ENCODE results near the gene PTGFRN. TPM values are rescaled to one million over a fixed set of nuclear protein-coding genes. Genes with fewer than 3 reads are reported as not detected.

The PTGFRN gene
- total RNA-seq, 1 donor from 2014 or later, result 113 TPM

DNA sequence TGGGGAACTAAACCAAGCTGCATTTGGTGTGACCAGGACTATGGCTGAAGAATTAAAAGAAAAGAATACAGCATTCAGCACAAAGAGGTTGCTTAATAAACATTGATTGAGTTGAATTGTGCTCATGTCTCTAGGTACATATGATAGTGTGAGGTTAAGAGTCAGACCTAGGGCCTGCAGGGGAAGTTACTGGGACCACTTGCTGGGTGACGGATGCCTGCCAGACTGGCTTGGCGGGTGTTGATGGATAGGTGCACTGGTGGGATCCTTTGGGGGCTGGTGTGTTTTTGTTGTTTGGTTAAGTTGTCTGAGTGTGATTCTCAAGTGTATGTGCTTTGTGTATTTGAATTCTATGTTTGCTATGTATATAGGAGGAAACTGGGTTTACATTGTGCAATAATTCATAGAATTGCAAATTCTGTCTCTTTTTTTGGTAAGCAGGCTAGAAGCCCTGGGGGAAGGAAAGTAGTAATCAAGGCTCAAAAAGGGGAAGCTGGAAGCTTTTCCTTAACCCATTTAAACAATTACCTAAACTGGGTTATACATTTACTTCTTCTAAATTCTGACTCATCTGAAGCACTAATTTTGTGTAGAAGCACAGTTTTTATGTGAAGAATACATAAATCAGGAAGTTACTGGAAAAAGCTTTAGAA is 93.6 kb downstream of the PTGFRN start:
- DNase-seq, result no peak

DNA sequence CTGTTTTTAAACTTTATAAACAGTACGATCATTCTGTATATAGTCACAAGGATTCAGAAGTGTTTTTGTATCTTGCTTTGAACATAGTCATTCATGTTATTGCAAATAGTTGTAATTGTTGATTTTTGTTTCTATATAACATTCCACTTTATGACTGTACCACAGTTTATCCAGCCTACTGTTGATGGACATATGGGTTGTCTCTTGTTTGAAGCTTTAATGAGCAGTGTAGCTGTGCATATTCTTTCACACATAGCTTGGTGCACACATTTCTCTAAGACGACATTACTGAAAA is 98.0 kb downstream of the PTGFRN start:
- DNase-seq, result no peak

DNA sequence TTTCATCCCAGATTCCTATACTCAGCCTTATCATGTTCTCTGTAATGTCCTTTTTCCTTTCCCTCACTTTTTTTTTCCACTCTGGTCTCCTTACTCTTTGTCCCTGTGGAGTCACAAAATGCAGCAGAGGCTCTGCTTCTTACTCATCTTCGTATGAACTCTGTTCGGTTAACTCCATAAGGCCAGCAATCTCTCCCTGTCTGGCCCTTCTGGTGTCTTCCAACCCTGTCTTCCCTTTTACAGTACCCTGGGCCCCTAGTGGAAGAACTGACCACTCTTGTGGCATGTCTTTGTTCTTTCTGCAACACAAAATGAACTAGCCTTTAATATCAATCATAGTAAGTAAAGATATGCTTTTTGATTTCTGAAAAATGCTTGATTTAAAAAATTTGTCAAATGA is 98.9 kb downstream of the PTGFRN start:
- DNase-seq, result no peak

DNA sequence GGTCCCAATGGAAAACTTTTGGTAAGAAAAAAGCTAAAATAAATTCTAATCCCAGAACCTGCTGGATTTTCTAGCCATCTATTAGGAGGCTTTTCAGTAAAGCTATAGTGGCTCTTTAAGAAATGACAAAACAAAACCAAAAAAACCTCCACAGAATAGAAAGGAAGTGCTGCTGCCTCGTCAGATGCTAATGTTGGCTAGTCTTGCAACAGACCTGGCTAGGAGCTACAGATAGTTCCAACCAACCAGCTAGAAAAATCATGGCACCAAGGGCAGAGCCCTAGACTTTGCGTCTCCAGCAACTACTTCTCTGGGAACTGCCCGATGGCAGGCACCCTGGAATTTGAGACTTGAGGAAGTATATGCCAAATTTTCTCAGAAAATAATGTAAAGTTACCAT is 99.4 kb downstream of the PTGFRN start:
- no peak for DNase-seq

DNA sequence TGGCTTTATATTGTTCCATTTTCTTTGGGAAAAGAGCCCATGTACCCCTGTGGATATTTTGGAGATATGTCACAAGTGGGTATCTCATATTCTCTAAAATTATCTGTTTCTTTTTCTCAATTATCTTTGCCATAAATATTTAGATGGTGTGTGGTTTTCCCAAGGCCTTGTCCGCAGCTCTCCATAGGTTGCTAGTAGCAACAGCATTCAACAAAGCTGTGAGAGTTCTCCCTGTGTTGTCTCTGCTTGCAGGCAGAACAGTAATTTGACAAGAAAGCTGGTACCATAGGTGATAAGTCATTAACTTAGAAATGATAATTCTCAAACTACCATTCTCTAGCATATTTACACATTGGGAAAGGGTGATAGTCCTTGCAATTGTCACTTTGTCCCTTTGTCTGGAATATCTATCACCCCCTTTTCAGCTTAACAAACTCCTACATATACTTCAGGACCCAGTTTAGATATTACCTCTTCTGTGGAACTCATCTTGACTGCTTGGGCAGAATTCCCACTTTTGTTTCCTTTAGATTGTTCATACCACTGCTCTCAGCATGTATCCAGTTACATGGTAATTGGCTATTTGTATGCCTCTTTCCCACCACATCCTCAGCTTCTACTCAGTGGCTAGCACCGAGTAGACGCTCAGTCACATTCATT is 100.7 kb downstream of the PTGFRN start:
- DNase-seq, result no peak

DNA sequence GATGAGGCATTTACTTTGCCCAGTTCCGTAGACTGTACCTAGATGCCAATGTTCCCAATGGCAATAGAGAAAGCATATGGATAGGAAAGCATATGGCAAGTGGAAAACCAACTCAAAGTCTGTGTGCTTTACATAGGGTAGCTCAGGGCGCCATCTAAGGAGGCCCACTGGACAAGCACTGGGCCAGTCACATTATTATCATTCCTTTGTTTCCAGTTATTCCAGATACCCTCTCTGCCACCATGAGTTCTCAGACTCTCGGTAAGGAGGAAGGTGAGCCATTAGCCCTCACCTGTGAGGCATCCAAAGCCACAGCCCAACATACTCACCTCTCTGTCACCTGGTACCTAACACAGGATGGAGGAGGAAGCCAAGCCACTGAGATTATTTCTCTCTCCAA is 101.6 kb downstream of the PTGFRN start:
- DNase-seq, result no peak

DNA sequence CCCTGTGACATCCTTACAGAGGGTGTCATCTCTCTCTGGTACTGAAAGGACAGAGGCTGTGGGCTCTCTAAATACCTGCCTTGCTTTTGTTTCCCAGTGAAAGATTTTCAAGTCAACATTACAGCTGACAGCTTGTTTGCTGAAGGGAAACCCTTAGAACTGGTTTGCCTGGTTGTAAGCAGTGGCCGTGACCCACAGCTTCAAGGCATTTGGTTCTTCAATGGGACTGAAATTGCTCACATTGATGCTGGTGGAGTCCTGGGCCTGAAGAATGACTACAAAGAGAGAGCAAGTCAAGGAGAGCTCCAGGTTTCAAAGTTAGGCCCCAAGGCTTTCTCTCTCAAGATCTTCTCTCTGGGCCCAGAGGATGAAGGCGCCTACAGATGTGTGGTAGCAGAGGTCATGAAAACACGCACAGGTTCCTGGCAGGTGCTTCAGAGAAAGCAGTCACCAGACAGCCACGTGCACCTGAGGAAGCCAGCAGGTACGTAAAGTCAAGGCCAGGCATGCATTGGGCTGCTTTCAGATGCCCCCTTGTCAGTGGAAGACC is 103.7 kb downstream of the PTGFRN start:
- no peak for DNase-seq

DNA sequence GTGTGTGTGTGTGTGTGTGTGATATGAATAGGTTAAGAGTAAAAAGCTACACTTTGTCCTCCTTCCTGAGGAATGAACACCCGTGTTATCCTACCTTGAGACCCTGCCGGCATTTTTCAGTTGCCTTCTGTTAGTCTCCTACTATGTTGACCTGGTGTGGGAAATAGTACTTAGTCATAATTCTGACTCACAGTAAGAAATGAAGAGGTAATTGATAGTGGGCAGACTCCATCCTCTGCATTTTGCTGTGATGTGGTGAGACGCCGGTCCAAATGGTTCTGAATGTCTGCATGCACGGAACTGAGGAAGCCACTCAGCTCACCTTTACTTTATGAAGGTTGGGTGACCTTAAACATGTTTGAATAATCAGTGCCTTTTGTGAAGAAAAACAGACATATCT is 104.5 kb downstream of the PTGFRN start:
- no peak for DNase-seq

DNA sequence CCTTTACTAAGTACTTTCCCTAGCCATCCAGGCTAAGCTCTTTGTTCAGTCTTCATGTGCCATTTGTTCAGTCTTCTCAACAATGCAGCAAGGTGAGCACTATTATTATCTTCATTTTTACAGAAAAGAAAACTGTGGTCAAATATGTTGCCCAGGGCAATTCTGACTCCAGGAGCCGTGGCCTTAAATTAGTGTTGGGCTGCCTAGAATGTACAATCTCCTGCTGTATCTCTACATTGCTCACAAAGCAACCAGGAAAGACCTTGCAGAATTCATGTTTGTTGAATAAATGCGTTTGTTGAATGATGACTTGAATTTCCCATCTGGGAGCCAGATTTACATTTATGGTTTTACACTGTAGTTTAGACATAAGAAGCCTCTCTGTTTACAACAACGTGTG is 106.0 kb downstream of the PTGFRN start:
- DNase-seq, result peak; percentile 31

DNA sequence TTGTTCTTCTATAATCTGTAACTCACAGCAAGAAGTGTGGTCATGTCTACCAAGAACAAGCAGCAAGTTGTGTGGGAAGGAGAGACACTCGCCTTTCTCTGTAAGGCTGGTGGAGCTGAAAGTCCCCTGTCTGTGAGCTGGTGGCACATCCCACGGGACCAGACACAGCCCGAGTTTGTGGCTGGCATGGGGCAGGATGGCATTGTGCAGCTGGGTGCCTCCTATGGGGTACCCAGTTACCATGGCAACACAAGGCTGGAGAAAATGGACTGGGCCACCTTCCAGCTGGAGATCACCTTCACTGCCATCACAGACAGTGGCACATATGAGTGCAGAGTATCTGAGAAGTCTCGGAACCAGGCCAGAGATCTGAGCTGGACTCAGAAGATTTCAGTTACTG is 107.3 kb downstream of the PTGFRN start:
- DNase-seq, result no peak

DNA sequence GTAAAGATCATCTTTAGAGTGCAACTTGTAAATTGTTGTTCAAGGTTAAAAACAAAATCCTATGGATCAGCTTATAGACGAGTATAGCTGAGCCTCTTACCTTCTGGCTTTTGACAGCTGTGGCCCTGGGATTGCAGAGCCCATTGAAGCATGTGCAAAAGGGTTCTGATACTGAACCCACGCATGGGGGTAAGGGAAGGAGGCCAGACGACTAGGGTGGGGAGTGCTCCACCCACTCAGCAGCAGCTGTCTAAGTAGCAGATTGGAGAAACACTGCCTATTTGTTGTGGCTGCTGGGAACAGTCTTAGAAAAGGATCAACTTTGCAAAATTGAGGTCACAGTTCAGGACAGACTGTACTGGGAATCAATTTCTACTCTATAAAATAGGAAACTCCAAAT is 107.9 kb downstream of the PTGFRN start:
- no peak for DNase-seq

DNA sequence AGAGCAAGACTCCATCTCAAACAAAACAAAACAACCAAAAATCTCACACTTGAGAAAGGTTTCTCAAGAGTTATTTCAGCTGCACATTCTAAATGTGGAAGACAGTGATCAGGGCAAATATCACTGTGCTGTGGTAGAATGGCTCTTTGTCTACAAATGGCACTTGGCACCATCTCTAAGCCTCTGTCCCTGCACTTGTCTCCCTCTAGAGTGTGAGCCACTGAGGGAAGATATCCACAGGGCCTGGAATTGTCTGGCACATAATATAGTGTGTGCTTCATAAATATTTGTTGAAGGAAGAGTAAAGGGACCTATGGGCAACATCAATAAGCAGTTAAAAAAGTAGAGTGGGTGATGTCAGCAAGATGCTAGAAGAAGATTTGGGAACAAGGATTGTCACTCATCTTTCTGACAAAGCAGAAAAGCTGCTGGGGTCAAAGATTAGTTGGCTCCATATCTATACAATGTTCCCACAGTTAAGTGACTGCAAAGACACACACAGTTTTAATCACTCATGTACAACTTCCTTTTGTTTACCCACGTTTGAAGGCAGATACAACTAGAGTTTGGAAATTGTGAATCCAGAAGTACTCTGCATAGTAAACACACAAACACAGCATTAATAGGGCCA is 110.9 kb downstream of the PTGFRN start:
- DNase-seq, result no peak

DNA sequence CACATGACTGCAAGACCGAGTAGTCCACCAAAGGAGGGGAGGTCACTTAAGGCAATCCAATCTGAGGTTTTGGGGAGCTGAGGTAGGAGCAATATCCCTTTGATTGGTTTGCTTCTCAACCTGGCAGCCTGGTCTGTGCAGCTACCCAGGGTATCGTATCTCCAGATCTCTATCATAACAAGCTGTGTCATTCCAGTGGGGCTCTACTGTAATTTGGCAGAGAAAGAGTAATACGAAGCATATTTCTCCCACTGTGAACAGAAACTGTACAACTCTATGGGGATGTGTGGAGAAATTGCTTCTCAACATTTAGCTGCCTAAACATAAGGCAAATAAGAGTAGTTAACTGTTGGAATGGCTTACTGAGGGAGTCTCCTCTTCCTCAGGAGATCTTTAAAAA is 112.4 kb downstream of the PTGFRN start:
- no peak for DNase-seq

DNA sequence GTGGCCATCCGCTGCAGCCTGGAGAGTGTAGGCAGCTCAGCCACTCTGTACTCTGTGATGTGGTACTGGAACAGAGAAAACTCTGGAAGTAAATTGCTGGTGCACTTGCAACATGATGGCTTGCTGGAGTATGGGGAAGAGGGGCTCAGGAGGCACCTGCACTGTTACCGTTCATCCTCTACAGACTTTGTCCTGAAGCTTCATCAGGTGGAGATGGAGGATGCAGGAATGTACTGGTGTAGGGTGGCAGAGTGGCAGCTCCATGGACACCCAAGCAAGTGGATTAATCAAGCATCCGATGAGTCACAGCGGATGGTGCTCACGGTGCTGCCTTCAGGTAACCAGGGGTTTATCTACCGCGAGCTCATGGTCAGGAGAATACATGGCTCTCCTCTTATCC is 115.9 kb downstream of the PTGFRN start:
- no peak for DNase-seq

DNA sequence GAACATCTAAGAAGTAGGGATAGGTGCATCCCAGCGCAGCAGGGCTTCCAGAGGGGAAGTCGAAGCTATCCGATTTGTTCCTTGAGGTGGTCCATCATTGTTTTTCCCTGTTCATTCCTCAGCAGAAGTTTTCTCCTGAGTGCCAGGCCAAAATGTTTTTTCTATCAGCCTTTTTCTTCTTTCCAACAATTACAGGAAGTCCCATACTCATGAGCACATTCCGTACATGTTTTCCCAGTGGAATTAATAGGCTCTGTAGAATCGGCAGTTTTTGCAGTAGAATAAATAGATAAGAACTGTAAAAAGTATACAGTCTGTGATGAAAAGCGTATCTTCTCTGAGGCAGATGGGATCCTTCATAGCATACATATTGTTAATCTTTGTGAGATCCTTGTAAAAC is 116.6 kb downstream of the PTGFRN start:
- peak; percentile 8 for DNase-seq

DNA sequence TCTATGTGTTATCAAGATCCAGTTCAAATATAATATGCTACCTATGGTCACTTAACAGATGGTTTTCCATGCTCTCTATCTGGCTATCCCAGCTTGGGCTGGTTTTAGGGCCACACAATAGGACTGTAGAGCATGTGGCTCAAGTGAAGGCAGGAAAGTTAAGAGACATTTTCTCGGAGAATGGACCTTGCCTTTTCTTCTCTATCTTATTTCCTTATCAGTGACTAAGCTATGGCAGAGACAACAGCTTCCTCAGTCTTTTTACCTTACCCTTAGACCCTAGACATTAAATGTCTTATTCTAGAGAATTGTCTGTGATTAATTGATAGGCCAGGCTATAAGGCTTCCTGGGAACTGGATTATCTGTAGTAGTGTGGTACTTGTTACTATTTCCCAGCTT is 120.0 kb downstream of the PTGFRN start:
- DNase-seq, result no peak

DNA sequence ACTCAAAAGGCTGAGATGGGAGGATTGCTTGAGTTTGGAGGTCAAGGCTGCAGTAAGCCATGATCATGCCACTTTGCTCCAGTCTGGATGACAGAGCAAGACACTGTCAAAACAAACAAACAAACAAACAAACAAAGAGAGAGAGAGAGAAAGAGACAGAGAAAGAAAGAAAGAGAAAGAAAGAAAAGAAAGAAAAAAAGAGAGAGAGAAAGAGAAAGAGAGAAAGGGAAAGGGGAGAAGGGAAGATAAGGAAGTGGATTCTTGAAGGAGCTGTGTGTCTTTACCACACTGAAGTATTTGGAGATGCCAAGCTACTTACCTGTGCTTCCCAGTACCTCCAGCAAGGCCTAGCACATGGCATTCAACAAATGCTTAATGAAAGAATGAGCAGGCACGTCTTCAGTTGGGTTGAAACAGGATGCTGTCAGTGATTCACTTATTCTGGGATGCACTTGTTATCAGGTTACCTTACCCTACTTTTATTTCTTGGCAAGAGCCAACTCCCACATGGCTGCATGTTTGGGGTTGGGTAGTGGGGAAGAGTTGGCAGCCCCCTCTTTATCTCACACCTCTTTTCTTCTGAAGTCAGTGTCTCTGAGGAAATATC is 120.7 kb downstream of the PTGFRN start:
- DNase-seq, result no peak

DNA sequence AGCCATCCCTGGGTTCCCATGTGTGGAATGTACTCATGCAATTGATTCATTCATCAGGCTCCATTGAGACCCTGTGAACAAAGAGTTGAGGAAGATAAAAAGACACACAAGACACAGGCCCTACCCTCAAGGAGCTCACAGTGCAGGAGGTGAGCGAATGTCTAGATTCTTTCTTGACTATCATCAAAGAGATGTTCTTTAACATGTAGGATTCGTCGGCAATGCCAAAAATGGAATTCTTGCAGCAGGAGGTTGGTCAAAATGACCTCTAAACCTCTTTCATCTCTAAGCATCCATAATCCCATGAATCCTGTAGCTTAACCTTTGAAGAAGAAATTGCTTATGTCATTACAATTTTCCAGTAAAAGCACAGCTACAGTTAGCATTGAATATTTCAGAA is 122.5 kb downstream of the PTGFRN start:
- DNase-seq, result no peak

DNA sequence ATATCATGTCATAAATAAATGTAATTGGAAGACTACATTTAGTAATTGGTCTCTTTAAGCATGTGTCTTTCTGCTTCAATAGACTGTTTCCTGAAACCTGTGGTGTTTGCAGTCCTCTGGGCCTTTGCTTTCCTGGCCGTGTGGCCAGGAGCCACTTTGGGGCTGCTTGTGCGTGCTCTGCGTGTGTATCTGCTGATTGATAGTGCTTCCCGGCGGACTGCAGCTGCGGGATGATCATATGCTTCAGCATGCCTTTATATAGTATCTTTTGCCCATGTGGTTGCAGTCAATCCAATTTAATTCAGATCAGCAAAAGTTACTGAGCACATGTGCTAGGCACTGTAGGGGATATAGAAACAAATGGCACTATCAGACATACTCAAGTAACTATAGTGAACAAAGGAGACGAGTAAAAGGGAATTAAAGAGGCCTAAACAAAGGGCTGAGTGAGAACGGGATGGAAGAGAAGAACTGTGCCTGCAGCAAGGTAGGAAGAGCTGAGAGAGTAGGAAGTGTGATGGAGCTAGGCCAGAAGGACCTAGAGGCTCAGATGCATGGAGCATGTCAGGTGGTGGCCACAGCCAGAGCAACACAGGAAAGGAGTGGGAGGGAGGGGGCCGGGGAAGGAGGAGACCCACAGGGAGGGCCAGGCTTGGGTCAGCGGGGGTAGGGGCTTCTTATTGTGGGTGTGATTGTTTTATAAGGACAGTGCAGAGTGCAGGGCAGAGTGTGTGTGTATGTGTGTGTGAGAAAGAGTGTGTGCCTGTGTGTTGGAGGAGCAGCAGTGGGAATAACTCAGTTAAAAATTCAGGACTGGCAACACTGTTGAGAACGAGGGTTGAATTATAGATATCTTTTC is 123.2 kb downstream of the PTGFRN start:
- DNase-seq, result no peak

DNA sequence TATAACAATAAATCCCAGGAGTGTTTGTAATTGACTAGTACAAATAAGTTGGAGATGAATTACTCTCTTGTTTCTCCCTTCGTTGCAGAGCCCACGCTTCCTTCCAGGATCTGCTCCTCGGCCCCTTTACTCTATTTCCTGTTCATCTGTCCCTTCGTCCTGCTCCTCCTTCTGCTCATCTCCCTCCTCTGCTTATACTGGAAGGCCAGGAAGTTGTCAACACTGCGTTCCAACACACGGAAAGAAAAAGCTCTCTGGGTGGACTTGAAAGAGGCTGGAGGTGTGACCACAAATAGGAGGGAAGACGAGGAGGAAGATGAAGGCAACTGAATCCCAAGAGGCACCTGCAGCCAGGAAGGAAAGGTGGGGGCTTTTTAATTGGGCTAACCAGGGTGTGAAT is 124.1 kb downstream of the PTGFRN start:
- no peak for DNase-seq

DNA sequence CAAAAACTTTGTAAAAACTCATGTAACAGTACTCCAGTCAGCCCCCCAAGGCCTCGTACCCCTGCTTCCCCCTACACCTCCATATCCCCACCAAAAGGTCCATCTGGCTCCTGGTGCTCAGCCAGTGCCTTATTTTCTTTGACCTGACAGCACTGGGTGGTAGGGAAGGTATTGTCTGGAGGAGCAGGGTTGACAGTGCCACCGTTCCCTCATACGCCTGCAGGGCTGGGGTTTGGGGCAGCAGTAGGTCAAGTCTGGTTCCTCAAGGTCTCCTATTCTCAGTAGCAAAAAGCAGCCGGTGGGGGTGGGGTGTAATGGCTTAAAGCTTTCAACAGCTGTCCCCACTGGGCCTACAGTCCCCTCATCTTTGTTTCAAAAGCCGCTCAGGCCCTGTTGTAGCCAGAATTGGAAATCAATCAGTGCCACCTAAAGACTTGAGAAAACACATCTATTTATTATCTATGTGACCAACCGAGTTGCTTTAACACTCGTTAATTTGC is 125.1 kb downstream of the PTGFRN start:
- DNase-seq, result no peak

DNA sequence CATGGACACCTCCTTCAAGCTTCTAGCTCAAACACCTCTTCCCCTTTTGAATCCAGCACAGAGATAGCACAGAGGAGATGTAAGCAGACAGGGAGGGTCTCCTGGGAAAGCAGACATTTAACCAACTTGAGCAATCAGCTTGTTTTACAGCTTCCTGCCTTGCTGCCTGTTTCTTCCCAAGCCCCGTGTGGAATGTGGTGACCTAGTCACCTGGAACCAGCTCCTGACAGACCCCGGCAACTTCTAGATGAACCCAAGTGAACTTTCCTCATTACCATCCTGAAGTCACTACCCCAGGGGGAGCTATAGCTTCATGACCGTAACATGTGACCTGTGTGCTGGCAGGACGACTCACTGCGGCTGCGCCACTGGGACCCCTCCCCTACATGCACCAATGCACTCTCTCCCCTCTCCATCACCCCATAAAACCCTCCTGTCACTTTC is 126.3 kb downstream of the PTGFRN start:
- DNase-seq, result no peak
